PC-3 (cell line): ENCODE data around the gene VEZT.

Experiments used
- CTCF ChIP-seq: fragments of 300-600 bp; sonication (generic); conservative IDR thresholded peaks from 2 replicates; pipeline ENCODE4 v1.5.1; 2017; ENCODE audit warnings: antibody characterized with exemption, low read depth, mild to moderate bottlenecking, low read length
- EZH2 ChIP-seq: fragments of 300-600 bp; sonication (generic); IDR thresholded peaks from one replicate; pipeline ENCODE4 v1.6.1; 2017; ENCODE audit warnings: antibody characterized with exemption, mild to moderate bottlenecking, low read length; ENCODE audit not compliant: unreplicated experiment
- EZH2phosphoT487 ChIP-seq: fragments of 300-600 bp; sonication (generic); IDR thresholded peaks from 2 replicates; pipeline ENCODE4 v1.6.1; 2018; ENCODE audit warnings: mild to moderate bottlenecking, antibody characterized with exemption, low read length, borderline replicate concordance

GRCh38 chr12:95192271-95192670 lies 25.3 kb upstream of the VEZT start:
- TF ChIP-seq CTCF (no peak), EZH2phosphoT487 (no peak), EZH2 (no peak)
